ENCODE measurements around the gene ZCCHC2.

The ZCCHC2 gene

DNA sequence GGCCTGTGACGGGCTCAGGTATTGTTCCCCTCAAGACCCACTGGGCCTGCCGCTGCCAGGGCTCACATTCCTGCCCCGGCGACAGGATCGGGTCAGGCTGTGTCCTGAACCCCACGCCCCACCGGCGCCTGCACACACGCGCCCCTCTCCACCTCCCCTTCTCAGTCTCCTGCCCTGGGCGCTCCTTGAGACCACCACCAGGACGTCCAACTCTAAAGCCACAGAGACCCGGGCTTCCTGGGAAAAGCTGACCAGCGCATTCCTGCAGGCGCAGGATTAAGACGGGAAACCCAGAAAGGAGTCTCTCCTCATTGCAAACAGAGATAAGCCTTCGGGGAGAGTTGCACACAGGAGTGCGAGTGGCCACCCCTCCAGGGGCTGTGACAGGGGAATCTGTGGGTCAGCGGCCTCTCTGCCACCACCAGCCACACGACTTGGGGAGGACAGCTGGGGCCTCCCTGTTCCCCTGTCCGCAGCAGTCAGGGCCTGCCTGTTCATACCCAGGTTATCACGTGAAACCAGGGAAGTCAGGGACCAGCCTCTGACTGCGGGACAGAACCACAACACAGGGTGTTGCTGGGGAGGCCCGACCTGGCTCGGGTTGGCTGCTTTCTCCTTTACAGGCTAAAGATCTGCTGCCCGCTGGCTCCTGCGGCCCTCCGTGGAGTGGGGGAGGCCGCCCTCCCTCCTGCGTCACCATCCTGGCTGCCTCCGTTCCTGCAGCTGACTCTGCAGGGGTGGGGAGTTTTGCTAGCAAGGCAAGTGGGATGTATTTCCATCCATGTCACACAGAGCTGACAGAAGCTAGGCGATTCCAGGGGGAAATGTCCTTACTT lies 88.8 kb downstream of the ZCCHC2 start:
- no peak for DNase-seq

DNA sequence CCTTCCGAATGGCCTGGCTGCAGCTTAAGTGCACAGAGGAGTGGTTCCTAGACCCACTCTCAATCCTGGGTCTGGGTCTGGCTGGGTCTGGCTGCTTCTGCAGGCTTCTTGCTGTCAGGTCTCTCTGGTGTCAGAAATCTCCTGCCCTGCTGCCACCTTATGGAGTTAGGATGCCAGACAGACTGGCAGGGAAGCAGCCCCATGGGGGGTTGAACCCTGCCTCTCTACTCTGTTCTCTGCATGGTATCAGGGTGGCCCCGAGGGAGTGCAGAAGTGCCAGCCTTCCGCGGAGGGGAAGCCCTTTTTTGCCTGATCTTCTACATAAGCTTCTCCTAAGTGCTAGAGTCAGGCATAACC lies 89.4 kb downstream of the ZCCHC2 start:
- no peak for DNase-seq

DNA sequence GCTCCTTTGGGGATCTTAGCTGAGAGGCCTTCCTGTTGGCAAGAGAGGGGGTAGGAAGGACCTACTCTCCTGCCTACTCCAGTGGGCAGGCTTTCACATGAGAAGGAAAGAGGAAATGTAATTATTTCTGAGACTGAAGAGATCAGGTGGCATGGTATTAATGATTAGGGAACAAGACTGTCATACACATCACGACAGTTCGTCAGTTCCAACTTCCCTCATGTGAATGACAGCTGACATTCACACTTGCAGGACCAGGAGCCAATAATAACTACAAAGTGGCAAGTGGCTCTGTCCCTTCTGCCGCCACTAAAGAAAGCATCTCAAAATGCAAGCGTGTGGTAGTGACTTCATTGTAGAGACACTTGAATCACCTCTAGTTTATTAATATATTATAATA lies 90.0 kb downstream of the ZCCHC2 start:
- no peak for DNase-seq

DNA sequence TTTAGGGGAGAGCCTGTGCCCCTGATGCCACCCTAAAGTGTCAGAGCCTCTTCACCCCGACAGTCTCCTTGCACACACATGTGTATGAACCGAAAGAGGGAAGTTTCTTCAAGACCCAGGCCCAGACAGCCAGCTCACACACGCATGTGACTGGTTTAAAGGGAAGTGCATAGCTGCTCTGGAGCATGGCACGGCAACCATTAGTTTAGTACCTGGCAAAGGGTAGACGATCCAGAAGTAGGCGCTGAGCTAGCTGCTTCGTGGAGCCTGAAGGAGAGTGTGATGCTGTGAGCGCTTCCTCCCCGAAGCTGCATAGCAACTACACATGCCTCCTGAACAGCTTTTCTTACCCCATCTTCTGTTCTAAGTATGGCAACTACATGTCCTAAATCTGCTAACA lies 91.7 kb downstream of the ZCCHC2 start:
- no peak for DNase-seq

DNA sequence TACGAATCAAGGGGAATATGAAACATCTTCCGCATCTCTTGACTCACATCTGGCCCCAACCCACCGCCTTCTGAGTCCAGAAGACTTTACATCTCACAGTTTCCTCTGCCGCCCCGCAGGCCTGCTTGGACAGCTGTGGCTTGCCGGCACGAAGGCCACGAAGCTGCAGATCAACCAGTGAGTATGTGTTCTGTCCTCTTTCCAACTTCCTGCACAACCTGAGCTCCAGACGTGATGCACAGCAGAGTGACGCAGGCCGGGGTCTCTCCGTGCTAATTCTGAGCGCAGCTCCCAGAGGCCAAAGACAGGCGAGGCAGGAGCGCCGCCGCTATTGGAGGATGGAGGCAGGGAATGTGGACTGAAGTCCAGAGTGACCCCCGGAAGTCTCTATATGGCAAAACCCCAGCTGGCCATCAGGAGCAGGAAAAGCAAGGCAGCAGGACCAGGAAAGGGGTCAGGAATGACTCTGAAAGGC lies 93.5 kb downstream of the ZCCHC2 start:
- no peak for DNase-seq

DNA sequence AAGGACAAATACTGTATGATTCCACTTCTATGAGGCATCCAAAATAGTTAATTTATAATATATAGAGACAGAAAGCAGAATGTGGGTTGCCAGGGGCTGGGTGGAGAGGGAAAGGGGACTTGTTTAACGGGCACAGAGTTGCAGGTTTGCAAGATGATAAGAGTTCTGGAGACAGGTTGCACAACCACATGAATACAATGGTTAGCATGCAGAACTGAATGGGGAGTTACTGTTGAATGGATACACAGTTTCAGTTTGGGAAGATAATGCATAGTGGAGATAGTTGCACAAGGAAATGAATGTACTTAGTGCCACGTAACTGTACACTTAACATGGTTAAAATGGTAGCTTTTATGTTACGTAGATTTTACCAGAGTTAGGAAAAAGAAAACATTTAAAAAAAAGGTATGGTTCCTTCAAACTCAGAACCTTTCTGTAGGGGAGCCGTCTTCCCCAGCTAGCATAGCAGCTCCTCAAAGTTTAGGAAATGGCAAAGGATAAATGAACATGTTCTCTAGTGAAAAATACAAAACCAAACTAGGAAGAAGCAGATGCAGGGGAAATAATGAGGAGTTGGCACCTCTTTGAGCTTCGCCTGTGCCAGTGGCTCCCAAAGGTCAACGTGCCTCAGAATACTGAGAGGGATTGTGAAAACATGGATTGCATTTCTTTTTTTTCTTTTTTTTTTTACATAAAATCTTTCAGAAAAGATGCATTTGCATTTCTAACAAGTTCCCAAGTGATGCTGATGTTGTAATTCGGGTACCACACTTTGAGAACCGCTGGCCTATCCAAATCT lies 95.2 kb downstream of the ZCCHC2 start:
- no peak for DNase-seq

DNA sequence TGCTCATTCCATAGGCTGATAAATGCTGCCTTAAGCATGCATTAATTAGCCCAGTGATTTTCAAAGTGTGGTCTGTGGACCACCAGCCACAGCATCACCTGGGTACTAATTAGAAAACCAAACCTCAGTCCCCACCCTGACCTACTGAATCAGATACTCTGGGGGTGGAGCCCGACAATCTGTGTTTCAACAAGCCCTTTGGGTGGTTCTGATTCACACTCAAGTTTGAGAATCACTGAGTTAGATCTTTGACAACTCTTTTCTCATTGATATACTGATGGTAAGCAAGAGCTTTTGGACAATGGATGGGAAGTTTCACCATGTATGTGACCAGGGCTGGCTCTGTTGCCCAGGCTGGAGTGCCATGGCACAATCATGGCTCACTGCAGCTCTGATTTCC lies 95.9 kb downstream of the ZCCHC2 start:
- DNase-seq, result no peak

DNA sequence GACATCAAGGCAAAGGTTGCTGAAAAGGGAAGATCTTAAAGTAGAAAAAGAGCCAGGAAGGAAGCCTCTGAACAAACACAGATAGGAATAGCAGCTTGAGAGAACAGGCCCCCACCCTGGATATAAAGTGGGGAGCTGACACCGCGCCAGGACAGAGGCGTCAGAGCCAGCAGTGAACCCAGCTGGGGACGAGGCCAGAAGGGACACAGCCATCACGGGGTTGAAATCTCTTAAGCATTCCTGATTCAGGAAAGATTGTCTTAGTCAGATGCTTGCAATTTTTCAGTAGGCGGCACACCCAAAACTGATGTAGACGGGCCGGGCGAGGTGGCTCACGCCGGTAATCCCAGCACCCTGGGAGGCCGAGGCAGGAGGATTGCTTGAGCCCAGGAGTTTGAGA lies 98.7 kb downstream of the ZCCHC2 start:
- no peak for DNase-seq

DNA sequence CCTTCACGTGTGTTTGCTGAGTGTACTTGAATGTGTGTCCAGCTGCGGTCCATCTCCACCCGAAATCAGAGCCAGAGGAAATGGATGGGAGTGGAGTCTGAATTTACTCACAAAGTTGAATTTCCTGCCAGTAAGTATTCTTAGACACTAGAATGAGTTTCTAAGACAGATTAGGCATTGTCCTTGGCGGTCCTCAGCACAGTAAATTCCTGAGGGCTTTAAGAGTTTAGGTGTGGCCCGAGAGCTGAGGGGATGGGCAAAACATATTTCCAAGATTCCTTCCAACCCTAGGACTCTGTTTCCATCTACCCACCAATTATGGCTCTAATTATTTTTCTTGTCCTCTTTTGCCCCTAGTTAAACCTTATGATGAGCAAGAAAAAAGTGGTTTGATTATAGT lies 102.2 kb downstream of the ZCCHC2 start:
- no peak for DNase-seq

Measured in effector CD4-positive, alpha-beta T cell (primary cell).